ENCODE data around the gene AFAP1.

Gene AFAP1

DNA sequence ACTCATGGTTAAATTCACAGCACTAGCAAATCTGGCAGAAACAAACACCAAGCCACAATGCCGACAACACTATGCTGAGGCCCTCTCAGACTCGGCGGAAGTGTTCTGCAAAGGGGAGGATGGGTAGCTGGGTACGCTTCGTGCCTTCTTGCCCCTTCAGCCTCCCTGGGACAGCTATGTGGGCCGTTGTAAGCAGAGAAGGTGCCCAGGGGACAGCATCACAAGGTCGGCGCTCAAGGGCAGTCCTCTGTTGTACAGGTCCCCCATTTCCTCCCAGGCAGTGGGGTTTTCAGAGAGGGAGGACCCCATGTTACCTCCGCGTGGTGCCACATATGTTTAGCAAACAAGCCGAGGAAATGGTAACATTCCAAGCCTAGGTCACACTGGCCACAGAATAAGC lies 173.6 kb downstream of the AFAP1 start:
- DNase-seq: no peak

GRCh38 chr4:7765666-7766065 lies 174.0 kb downstream of the AFAP1 start:
- no peak for DNase-seq

- no peak for DNase-seq
Observed at GRCh38 chr4:7764466-7764865, 175.2 kb downstream of the AFAP1 start.

- DNase-seq: no peak
Observed at GRCh38 chr4:7763788-7764187, 175.9 kb downstream of the AFAP1 start.

GRCh38 chr4:7763106-7763505 lies 176.6 kb downstream of the AFAP1 start:
- DNase-seq: no peak

DNA sequence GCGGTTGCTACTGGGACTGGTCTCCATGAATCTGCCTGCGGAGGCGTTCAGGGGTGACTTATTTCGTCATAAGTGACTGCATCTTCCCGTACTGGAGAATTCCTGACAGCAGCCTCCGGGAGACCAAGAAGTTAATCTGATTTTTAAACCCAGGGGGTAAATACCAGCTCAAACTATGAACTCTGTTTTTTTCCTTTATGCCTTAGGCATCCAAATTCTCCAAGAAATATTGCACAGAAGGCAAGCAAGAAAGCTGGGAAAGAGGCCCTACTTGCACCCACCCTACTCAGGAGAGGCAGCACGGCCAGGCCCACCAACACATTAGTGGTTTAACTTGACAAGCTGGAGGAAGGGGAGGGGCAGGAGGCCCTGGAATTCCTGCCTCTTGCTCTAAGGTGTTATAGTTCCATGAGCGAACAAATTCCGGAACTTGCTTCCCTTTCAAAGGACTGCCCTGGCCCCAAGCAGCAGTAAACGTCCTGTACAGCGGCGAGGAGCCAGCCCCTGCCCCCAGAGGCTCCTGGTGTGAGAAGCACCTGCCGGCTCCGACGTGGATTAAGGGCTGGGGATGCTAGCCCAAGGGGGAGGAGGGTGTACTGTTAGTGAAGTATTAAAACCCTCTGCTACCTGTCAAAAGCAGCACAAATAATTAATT lies 177.2 kb downstream of the AFAP1 start:
- no peak for DNase-seq

DNA sequence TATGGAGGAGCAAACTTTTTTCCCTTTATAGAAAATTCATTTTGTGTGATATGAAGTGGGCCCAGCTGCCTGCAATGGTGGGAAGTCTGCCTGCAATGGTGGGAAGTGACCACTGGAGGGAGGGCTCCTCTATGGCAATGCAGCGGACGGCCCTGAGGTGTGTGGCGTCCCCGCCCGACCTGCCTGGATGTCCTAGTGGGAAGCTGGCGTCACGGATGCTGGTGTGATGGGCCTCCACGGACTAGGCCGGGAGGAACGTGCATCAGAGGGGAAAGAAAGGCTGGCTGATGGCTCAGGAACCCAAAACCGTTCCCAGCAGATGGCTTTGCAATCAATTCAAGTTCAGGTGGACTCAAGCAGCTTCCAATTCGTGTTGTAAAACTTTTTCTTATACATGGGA lies 177.9 kb downstream of the AFAP1 start:
- peak; percentile 13 for DNase-seq

DNA sequence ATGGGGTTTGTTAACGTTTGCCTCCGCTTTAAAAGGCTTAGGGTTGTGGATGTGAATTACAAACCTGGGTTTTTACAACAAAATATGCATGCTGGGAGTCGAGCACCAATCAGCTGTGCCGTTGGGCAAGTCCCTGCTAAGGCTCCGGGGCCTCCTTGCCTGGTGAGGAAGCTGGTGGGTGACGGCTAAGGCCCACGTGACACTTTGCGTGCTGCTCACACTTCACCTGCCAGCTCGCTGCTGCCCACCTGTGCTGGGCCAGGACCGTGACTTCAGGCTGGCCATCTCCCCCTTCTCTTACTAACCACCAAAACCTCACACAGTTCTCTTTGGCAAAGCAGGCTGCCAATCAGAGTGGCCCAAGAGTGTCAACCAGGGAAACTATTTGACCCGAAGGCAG lies 178.3 kb downstream of the AFAP1 start:
- no peak for DNase-seq

DNA sequence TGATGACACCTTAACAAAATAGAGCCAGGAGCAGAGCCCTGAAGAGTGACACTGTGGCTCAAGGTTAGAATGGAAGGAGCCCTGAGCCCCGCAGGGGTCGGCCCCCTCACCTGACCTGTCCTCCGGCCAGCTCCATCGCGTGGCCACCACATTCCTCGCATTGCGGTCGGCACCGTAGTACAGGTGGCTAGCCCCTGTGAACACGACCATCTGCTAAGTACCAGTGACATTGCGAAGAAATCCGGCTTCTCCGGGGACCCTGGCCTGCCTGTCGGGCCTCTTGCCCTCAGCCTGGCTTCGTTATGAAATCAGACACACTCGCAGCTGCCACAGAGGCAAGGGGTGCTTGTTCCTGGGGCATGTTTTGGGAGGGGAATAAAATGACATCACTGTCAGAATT lies 179.0 kb downstream of the AFAP1 start:
- no peak for DNase-seq

DNA sequence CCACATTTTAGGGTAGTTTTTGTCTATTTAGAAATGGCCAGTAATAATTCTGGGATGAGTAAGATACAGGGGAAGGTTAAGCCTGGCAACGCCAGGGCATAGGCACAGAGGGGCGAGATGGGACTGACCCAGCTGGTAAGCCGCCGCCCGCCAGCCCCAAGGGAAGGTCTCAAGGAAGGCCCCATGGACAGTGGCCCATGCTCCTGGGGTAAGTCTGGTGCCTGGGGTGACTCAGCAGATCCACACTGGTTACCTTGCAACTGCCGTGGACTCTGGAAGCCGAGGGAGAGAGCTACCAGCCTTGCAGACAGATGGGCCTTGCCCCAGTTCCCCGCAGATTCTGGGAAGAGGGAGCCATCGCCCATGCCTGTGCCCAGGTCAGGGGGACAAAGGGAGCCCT lies 179.4 kb downstream of the AFAP1 start:
- no peak for DNase-seq

GRCh38 chr4:7759635-7760034 lies 180.0 kb downstream of the AFAP1 start:
- DNase-seq: no peak

DNA sequence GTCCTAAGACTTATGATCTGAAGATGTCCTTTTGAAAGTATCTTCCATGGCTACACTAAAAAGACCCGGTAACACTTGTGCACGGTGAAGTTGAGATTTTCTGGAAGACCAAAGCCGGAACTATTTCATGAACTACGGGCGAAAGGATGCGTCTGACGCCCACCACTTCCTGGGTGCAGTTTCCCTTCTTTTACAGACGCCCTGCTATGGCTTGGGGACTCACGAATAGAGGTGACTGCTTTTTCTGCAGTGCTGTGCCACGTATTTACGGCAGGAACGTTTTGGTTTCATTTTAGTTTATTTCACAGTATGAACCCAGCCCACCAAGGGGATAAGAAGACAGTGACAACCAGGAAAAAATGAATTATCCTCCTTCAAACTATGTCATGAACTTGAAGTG lies 180.4 kb downstream of the AFAP1 start:
- DNase-seq: peak; percentile 29

GRCh38 chr4:7758476-7758875 lies 181.2 kb downstream of the AFAP1 start:
- DNase-seq: no peak

- DNase-seq: no peak
Observed at GRCh38 chr4:7757501-7758471, 181.9 kb downstream of the AFAP1 start.

DNA sequence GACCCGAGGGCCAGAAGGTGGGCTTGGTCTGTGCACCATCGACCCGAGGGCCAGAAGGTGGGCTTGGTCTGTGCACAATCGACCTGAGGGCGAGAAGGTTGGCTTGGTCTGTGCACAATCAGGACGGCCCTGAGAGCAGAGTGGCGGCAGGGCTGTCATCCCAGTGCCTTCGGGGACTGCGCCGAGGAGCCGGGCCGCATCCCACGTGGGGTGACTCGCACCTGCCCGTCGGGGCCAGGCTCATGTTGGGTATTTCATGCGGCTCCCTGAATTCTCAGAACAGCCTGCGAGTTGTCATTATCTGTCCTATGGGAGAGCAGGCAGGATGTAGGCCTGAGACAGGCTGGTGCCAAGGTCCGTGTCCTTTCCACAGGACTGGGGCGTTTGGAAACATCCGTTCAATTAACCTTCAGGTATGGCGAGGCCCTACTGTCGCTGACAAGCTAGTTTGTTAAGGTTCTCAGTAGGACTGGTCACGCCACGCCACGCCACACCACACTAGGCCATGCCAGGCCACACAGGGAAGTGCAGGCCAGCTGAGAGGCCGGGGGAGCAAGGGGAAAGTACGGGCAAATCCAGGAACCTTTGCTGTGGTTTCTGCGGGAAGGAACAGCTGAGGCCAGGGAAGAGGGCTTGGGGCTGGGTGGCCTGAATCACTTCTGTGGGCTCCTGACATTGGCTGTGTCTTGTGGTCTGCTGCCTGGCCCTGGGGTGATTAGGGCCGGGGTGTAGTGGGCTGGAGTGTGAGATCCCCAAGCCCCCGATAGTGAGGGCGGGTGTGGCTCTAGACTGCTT lies 182.9 kb downstream of the AFAP1 start:
- peak; percentile 71 for DNase-seq

- no peak for DNase-seq
Observed at GRCh38 chr4:7756071-7756470, 183.6 kb downstream of the AFAP1 start.

GRCh38 chr4:7755561-7755960 lies 184.1 kb downstream of the AFAP1 start:
- DNase-seq: no peak

DNA sequence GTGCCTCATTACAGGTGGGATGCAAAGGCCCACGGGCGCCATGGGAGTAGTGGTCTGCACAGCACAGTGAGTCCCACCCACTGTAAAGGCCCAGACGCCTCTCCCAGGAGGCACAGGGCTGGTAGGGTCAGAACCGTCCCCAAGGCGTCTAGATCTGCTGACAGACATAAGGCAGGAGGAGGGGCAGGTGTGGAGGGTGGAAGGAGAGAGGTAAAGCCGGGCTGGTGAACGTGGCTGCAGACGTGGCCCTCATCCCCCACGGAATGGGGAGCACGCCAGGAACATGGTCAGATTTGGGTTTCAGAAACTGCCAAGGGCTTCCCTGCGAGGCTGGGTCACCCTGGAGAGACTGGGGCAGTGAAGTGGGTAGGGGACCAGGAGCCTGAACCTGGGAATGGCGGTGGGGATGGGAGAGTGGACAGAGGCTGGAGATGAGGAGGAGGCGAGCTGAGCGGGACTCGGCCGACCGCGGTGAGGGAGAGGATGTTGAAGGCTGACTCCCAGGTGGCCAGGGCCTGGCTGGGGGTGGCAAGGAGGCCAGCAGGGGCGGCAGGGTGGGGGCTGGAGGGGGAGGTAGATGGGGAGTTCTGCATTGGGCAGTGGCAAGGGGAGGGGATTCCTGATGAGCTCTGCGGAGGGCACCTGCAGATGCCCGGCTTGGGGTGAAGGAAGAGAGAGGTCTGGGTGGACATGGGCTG lies 184.9 kb downstream of the AFAP1 start:
- no peak for DNase-seq

DNA sequence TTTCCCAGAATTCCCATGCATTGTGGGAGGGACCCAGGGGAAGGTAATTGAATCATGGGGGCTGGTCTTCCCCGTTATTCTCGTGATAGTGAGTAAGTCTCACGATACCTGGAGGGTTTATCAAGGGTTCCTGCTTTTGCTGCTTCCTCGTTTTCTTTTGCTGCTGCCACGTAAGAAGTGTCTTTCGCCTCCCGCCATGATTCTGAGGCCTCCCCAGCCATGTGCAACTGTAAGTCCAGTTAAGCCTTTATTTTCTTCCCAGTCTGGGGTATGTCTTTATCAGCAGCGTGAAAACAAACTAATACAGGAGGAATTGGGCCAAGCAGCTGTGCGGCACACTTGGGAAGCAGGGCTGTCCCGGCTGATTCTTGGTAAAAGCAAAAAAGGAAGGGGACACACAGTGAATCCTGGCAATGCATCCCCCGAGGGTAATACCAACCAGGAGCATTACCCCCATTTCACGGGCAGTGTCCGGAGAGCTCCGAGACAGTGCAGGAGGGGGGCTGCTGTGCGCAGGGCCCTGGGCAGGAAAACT lies 185.7 kb downstream of the AFAP1 start:
- no peak for DNase-seq

DNA sequence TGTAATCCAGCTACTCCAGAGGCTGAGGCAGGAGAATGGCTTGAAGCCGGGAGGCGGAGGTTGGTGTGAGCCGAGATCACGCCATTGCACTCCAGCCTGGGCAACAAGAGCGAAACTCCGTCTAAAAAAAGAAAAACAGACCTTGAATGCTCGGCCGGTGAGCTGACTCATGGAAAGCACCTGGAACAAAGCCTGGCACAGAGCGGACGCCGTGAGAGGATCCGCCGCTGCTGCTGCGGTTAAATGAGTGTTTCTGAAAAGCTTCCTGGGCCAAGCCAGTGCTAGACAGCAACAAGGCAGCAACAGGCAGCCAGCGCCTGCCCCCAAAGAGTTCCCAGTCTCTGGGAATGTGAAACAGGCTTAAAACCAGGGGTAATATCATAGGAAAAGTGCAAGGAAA lies 186.4 kb downstream of the AFAP1 start:
- no peak for DNase-seq

- no peak for DNase-seq
Observed at GRCh38 chr4:7752649-7753048, 187.0 kb downstream of the AFAP1 start.

DNA sequence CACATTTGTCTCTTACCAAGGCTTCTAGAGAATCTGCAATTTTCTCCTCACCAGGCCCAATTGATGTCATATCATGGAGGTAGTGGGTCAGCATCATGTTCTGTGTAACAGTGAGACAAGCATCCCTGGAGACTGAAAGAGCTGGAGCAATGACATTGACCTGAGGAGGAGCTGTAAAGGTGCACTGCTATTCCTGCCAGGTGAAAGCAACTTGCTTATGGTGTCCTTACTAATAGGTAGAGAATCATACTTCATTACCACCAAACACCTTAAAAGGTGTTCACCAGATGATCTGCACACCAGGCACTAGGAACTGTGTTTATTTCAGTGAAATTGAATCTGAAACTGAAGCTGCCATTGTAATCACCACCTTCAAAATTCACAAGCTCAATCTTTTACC lies 188.7 kb downstream of the AFAP1 start:
- DNase-seq: no peak

DNA sequence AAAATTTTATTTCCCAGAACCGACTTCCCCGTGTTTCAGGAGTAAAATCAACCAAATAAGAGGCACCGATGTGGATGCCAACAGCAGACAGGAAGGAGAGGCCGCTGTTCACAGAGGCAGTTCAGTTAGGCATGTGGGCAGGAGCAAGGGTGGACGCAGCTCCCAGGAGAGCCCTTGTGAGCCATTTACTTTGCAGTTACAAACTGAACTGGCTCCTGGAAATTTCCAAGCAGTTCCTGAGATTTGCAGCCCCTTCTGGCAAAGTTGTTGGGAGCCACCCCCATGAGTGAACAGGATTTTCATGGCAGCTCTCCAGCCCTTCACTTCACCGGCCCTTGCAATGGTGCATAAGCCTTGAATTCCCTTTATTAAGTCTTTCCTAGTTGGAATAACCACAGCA lies 189.1 kb downstream of the AFAP1 start:
- DNase-seq: no peak
